LNCAP (cell line): Measurements from ENCODE around the gene IGFBP2.

Source experiments
- TF ChIP-seq, protein P1 (sequence below): fragments of 450-650 bp; IDR thresholded peaks from 2 replicates; pipeline ENCODE4 v1.5.1; 2017; ENCODE audit warnings: mild to moderate bottlenecking

The IGFBP2 gene

DNA sequence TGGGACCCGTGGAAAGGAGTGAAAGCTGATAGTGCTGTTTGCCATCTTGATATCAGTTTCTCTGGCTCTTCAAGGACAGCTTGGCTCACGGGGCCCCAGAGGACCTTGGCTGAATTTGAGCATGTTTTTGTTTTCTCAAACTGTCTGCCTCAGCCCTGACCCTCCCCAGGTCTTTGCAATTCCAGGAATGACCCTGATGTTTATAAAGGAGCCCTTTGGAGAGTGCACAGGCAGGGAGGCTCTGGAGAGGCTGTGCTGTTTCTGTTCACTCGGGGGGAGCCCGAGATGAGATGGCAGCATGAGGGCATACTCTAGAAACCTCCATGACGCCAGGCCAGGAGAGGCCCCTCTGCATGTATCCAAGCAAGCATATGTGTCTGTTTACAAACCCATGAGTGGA lies 16.4 kb downstream of the IGFBP2 start:
- TF ChIP-seq, protein P1, sequence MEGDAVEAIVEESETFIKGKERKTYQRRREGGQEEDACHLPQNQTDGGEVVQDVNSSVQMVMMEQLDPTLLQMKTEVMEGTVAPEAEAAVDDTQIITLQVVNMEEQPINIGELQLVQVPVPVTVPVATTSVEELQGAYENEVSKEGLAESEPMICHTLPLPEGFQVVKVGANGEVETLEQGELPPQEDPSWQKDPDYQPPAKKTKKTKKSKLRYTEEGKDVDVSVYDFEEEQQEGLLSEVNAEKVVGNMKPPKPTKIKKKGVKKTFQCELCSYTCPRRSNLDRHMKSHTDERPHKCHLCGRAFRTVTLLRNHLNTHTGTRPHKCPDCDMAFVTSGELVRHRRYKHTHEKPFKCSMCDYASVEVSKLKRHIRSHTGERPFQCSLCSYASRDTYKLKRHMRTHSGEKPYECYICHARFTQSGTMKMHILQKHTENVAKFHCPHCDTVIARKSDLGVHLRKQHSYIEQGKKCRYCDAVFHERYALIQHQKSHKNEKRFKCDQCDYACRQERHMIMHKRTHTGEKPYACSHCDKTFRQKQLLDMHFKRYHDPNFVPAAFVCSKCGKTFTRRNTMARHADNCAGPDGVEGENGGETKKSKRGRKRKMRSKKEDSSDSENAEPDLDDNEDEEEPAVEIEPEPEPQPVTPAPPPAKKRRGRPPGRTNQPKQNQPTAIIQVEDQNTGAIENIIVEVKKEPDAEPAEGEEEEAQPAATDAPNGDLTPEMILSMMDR, result no peak

DNA sequence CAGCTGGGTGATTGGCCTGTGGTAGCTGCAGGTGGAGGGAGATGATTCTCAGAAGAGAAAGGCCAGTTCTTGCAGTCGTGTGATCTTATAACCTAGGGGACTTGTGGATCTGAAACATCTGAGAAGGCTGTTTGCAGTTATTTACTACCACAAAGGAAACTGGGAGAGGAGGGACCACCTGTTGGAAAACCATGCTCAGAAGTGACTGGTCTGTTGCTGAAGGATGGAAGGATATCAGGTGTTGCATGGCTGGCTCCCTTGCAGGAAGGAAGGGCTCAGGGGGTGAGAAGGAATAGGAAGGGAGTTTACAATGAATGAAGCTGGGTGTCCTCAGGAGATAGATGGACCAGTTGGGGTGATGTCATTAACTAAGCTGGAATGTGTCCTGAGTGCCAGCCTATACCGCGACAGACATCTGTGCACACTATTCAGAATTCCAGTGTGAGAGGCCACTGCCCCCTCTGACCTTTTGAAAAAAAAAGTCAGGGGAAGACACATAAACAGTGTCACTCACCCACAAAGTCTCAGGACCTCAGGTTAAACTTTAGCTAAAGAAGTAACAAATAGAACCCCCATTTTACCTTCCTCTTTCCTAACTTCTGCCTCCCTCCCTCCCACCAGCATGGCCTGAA lies 17.5 kb downstream of the IGFBP2 start:
- TF ChIP-seq, protein P1, result no peak

DNA sequence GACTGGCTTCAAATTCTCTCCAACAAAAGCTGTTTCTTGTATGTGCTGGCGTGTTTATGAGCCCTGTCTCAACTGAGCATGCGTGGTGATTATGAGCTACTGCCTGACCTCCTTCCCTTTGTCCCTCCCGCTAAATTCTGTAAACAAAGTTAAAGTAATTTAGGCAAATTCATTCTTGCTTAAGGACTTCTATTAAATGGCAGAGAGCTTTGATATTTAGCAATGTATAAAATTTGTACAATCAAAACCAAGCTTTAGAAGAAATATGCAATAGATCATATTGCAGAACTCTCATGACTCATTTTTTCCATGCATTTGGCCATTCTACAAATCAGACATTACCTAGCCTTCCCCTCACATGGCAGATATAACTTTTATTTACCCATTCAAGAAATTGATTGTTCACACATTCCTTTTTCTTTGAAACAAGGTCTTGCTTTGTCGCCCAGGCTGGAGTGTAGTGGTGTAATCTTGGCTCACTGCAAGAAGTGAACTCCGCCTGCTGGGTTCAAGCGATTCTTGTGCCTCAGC lies 18.2 kb downstream of the IGFBP2 start:
- TF ChIP-seq, protein P1, result no peak

DNA sequence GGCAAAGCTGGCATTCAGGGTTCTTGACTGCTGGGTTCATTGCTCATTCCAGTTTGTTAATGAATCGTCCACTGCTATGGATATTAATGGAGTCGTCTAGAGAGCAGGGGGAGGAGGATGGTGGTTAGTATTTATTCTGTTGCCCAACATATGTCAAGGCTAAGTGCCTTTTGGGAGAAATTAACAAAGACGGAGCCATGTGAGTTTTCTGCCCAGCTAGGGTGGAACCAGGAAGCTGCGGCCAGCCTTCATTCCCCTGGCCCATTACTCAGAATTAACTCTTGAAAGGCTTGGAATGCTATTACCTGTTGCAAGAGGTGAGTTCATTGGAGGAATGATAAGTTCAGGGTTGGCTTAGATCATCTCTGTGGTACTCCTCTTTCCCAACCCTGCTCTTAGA lies 19.3 kb downstream of the IGFBP2 start:
- TF ChIP-seq, protein P1, result no peak

DNA sequence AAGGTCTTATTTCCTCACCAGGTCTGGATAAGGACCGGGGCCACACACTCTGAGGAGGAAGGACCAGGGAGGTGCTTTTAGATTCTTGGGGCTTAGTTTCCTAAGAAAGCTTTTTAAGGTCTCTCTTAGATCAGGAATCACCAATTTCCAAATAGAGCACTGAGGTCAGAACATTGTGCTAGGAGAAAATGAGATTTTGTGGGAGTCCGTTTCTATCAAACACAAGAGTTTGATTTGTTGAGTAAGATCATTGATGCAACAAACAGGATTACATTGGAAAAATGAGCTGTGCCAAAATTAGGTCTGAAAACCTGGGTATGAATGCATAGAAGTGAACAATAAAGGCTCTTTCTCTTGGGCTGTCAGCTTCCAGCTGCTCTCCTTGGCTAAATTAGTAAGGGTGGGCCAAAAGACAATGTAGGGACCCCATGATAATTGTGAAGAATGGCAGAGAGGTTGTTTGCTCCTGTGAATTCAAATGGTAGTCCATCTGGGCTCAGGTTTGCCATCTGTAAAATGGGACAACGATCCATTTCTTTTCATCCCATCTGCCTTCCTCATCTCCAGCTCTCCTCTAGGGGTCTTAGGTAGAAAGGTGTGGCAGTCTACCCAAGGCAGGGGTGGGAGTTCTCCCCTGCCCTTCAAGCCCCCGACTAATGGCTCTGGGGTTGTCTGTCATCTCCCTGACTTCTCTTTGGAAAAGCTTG lies 20.0 kb downstream of the IGFBP2 start:
- TF ChIP-seq, protein P1, result no peak

DNA sequence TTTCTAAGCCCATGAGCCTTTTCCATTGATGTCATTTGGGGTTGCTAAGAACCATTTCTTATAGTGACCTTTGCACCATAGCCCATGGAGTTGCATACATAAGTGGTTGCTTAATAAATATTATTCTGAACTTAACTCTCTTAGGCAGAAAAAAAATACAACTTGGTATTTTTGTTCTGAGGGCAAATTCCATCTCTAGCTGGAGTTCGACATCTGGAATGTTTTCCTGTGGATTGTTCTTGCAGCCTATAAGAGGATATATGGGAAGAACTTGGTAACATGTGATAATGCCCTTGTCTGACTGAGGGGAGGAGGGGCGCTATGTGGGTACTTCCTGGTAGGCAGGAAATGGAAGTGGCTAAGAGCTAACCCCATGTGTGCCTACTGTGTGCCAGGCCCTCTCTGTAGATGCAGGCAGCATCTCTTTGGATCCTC lies 20.7 kb downstream of the IGFBP2 start:
- TF ChIP-seq, protein P1, result no peak

DNA sequence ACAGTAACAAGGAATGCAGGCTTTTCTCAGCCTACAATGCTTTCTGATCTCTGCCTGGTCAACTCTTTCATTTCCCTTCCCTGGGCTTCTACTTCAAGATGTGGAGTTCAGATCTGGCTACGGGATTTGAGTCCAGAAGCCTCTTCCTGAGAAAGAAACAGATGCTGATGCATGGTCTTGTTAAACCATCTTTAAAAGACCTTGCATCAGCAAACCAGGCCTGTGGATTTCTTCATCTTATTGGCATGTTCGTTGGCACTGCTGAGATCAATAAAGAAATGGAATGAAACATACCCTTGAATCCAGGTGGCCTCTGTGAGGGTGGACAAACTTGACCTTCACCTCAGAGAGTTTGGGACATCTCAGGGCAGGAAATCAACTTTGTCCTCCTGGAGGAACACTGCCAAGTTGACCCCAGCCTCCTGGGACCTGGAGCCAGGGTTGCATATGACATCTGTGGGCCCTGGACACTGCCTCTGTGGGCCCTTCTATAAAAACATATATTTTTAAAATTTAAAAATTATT lies 21.4 kb downstream of the IGFBP2 start:
- TF ChIP-seq, protein P1, result no peak
